Measurements from ENCODE around the gene ZNF582. TPM values are rescaled to one million over a fixed set of nuclear protein-coding genes. Genes with fewer than 3 reads are reported as not detected.
"Not testable (repeated sequence)": the region's sequence is repeated elsewhere in the genome, so short reads cannot be mapped to it uniquely, and the experiment has no call there.

The ZNF582 gene
- total RNA-seq, 1 donor from 2014 or later = 8.3 TPM

DNA sequence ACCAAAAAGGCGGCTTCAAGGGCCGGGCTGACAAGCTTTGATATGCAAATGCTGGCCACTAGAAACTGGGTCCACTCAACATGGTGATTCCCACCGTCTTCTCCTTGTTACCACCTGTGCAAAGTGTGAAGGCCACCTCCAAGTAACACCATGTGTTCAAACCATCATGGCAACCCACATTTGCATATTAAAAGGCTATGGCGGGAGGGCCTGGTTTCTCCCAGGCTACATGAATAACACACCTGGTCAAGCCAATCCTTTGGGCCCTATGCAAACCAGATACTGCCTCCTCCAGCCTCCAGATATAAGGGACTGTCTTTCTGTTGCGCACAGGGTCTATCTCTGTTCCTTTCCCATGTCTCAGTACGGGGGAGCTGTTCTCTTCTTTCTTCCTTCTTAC lies 42.1 kb downstream of the ZNF582 start:
- no peak for DNase-seq (ENCODE audit: low spot score)

DNA sequence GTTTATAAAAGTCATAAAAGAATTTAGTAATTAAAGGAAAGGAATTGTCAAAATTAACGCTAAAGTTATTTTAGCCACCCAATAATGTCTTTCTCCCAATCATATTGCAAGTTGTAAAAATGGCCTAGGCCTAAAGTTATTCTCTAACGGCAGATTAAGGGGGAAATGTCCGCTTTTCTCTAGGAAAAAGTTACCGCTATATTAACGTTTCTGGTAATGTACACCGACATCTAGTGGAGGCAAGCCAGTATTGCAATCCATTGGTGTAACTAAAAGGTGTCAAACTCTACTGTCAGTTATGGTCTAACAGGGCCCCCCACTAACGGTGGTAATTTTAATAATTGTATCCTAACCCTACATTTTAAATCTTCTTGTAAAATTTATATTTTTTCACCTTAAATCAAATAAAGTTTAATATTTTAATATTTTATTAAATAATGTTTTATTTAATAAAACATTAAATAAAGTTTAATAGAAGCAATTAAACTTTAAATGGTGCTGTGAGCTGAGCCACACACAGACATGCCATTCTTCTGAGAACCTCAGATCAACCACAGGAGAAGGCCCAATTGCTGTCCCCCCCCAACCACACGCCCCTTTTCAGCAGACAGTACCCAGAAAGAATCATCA lies 42.8 kb downstream of the ZNF582 start:
- peak; percentile 50 for DNase-seq (ENCODE audit: low spot score)

DNA sequence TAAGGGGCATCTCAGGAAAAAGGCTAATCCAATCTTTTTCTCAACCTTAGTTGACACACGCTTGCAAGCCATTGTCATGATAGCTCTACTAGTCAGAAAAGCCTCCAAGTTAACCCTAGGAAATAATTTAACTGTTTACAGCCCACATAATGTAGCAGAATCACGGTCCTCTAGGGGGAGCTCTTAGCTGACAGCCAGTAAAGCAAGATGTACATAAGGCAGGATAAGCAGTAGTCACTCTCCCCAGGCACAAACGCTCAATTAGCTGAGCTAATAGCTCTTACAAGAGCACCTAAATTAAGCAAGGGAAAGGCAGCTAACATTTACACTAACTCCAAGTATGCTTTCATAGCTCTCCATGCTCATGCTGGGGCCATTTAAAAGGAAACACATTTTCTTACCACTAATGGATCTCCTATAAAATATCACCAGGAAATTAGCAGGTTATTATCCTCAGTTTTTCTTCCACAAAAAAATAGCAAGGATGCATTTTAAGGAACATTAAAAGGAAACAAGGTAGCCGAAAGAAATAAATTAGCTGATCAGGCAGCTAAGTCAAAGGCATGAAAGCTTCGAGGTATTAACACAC lies 45.0 kb downstream of the ZNF582 start:
- DNase-seq (ENCODE audit: low spot score) = no peak

DNA sequence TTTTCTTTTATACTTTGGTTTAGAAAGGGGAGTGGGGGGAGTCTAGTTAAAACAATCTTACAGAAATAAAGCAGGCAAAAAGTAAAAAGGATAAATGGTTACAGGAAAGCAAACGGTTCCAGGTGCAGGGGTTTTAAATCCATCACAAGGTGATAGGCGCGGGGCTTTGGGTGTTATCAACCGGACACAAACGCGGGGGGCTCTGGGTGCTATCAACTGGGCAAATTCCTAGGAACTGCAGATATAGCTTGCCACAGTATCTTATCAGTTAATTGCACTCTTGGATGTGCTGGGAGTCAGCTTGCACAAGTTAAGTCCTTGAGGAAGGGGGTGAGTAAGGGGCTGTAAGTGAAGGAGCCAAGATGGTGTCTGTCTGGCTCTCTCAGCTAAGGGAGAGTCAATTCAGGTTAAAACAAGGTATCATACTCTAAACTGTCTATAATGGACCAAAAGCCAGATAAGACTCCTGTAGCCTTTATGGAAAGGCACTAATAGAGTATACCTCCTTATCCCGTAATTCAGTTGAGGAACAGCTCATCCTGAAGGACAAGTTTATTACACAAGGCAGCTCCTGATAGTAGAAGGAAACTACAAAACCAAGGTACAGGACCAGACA lies 46.1 kb downstream of the ZNF582 start:
- DNase-seq (ENCODE audit: low spot score) = no peak

DNA sequence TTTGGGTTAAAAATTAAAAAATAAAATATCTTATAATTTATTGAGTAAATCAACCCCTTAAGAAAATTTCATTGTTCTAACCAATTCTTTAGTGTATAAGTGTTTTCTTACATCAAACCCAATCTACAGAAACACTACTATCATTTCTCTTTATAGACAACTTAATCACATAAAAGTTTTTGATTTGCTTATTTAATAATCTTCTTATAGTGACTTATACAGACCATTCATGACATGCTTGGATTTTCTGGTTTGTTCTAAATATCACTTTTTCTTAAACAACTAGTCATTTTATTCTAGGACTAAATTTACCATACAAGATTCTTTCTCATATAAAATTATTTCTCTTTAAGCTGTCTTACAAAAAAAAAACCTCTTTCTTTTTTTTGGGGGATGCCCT lies 51.4 kb downstream of the ZNF582 start:
- DNase-seq (ENCODE audit: low spot score) = no peak

DNA sequence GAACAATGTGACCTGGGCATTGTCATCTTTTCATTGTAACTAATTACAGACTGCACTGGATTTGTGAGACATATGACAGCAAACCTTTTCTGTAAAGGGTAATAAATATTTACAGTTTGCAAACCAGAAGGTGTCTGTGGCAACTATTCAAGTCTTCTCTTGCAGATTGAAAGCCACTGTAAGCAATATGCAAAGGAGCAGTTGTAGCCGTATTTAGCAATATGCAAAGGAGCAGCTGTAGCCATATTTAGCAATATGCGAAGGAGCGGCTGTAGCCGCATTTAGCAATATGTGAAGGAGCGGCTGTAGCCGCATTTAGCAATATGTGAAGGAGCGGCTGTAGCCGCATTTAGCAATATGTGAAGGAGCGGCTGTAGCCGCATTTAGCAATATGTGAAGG lies 54.3 kb downstream of the ZNF582 start:
- DNase-seq (ENCODE audit: low spot score) = not testable (repeated sequence)

DNA sequence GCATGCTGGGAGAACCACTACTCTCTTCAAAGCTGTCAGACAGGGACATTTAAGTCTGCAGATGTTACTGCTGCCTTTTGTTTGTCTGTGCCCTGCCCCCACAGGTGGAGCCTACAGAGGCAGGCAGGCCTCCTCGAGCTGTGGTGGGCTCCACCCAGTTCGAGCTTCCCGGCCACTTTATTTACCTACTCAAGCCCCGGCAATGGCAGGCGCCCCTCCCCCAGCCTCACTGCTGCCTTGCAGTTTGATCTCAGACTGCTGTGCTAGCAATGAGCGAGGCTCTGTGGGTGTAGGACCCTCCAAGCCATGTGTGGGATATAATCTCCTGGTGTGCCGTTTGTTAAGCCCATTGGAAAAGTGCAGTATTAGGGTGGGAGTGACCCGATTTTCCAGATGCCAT lies 56.3 kb downstream of the ZNF582 start:
- not testable (repeated sequence) for DNase-seq (ENCODE audit: low spot score)

DNA sequence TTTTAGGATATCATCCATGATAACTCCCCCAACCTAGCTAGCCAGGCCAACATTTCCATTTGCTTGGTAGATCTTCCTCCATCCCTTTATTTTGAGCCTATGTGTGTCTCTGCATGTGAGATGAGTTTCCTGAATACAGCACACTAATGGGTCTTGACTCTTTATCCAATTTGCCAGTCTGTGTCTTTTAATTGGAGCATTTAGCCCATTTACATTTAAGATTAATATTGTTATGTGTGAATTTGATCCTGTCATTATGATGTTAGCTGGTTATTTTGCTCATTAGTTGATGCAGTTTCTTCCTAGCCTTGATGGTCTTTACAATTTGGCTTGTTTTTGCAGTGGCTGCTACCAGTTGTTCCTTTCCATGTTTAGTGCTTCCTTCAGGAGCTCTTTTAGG lies 58.0 kb downstream of the ZNF582 start:
- not testable (repeated sequence) for DNase-seq (ENCODE audit: low spot score)

DNA sequence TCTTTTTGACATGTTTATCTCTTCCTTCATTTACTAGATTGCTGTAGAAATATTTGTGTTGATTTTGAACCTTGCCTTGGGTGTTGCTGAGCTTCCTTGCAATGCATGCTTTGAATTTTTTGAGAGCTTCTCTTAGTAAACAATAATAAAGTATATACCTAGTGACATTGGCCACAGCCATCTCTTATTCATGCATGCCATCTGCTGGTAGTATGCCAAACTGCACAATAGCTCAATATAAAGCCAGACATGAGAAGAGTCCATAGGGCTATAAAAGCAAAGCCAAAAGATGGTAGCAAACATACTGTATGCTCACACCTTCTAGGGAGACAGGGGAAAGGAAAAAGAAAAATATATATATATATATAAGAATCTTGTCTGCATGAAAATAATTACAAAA lies 59.8 kb downstream of the ZNF582 start:
- DNase-seq (ENCODE audit: low spot score) = peak; percentile 60

Other genes with a start within 250 kb of the ZNF582 start
- gene GALP, start 217.5 kb downstream of the ZNF582 start, total RNA-seq = not detected
- gene ZSCAN5B, start 195.8 kb downstream of the ZNF582 start, total RNA-seq = not detected
- not detected for gene ZSCAN5C, start 191.3 kb downstream of the ZNF582 start, total RNA-seq
- not detected for gene EDDM13, start 120.8 kb downstream of the ZNF582 start, total RNA-seq
- gene ZSCAN5A, start 78.7 kb downstream of the ZNF582 start, total RNA-seq = 10.7 TPM
- gene ZNF583, start 10.8 kb upstream of the ZNF582 start, total RNA-seq = 6.7 TPM
- gene ZNF667, start 83.8 kb upstream of the ZNF582 start, total RNA-seq = 9.4 TPM
- 14.9 TPM for gene ZNF471, start 114.3 kb upstream of the ZNF582 start, total RNA-seq
- 9.4 TPM for gene ZFP28, start 145.4 kb upstream of the ZNF582 start, total RNA-seq
- gene ZNF470, start 173.9 kb upstream of the ZNF582 start, total RNA-seq = 9.9 TPM
- 8.1 TPM for gene ZNF71, start 201.8 kb upstream of the ZNF582 start, total RNA-seq
- gene SMIM17, start 249.6 kb upstream of the ZNF582 start, total RNA-seq = 0.81 TPM